ENCODE measurements around the gene PRPF31.

Gene PRPF31

GRCh38 chr19:54133957-54134590, 18.5 kb downstream of the PRPF31 start:
- H3K4me3 ChIP-seq (ENCODE audit: low read depth in 1 of 2, low read length in 2 of 2): no peak overlapping the region
- H3K36me3 ChIP-seq (ENCODE audit: insufficient read depth, low read length): peaks cover 32% of the 10 kb centered on the region
- H4K20me1 ChIP-seq (ENCODE audit: insufficient read depth, low read length): peaks cover 21% of the 10 kb centered on the region
- ATAC-seq (ENCODE audit: insufficient read depth, low read depth) (no peak), DNase-seq (no peak)
- H3K27me3 ChIP-seq (ENCODE audit: insufficient read depth, low read length, poor library complexity): no peaks in the 10 kb centered on the region
- peaks cover 21% of the 10 kb centered on the region for H3K4me1 ChIP-seq (ENCODE audit: insufficient read depth, low read length)
- peaks cover 15% of the 10 kb centered on the region for H3K79me2 ChIP-seq (ENCODE audit: insufficient read depth, low read length)
- no peak for TF ChIP-seq EZH2 (IDR thresholded peaks at IDR 0.05; ENCODE audit: borderline replicate concordance, low read depth, low read length, severe bottlenecking)
- no peak for TF ChIP-seq CTCF (IDR thresholded peaks at IDR 0.05; ENCODE audit: borderline replicate concordance, extremely low read depth, low read length, poor library complexity, severe bottlenecking)
- no peak overlapping the region for H3K27ac ChIP-seq (ENCODE audit: low read length)
- no peaks in the 10 kb centered on the region for H3K9me3 ChIP-seq (ENCODE audit: insufficient read depth, low read length, severe bottlenecking)
- H3K9ac ChIP-seq (ENCODE audit: low read depth, low read length): no peak overlapping the region
- H3K4me2 ChIP-seq (ENCODE audit: insufficient read depth, low read length): no peak overlapping the region
- H2AFZ ChIP-seq (ENCODE audit: low read depth, low read length): no peak overlapping the region

GRCh38 chr19:54136086-54136863, 20.7 kb downstream of the PRPF31 start:
- peaks cover 37% of the 10 kb centered on the region for H3K79me2 ChIP-seq (ENCODE audit: insufficient read depth, low read length)
- peak overlapping the region; percentile 97 for H3K4me2 ChIP-seq (ENCODE audit: insufficient read depth, low read length)
- TF ChIP-seq CTCF (IDR thresholded peaks at IDR 0.05; ENCODE audit: borderline replicate concordance, extremely low read depth, low read length, poor library complexity, severe bottlenecking) (no peak), EZH2 (IDR thresholded peaks at IDR 0.05; ENCODE audit: borderline replicate concordance, low read depth, low read length, severe bottlenecking) (no peak)
- peak overlapping the region; percentile 70 for H3K27ac ChIP-seq (ENCODE audit: low read length)
- no peak for DNase-seq
- H2AFZ ChIP-seq (ENCODE audit: low read depth, low read length): peak overlapping the region; percentile 88
- peak overlapping the region; percentile 17 to 73; a peak in 3 of 4 replicates for H3K4me3 ChIP-seq (ENCODE audit: low read depth in 1 of 2, low read length in 2 of 2)
- H3K9ac ChIP-seq (ENCODE audit: low read depth, low read length): peak overlapping the region; percentile 51
- H3K27me3 ChIP-seq (ENCODE audit: insufficient read depth, low read length, poor library complexity): no peaks in the 10 kb centered on the region
- H3K4me1 ChIP-seq (ENCODE audit: insufficient read depth, low read length): peaks cover 40% of the 10 kb centered on the region
- H4K20me1 ChIP-seq (ENCODE audit: insufficient read depth, low read length): peaks cover 39% of the 10 kb centered on the region
- H3K9me3 ChIP-seq (ENCODE audit: insufficient read depth, low read length, severe bottlenecking): no peaks in the 10 kb centered on the region
- peaks cover 37% of the 10 kb centered on the region for H3K36me3 ChIP-seq (ENCODE audit: insufficient read depth, low read length)
- ATAC-seq (ENCODE audit: insufficient read depth, low read depth): no peak

GRCh38 chr19:54136864-54137698, 21.5 kb downstream of the PRPF31 start:
- Histone ChIP-seq H3K4me1 (ENCODE audit: insufficient read depth, low read length) (peaks cover 40% of the 10 kb centered on the region), H4K20me1 (ENCODE audit: insufficient read depth, low read length) (peaks cover 47% of the 10 kb centered on the region), H3K79me2 (ENCODE audit: insufficient read depth, low read length) (peaks cover 45% of the 10 kb centered on the region), H3K27me3 (ENCODE audit: insufficient read depth, low read length, poor library complexity) (no peaks in the 10 kb centered on the region), H3K36me3 (ENCODE audit: insufficient read depth, low read length) (peaks cover 37% of the 10 kb centered on the region), H3K27ac (ENCODE audit: low read length) (peak overlapping the region; percentile 70), H3K9me3 (ENCODE audit: insufficient read depth, low read length, severe bottlenecking) (no peaks in the 10 kb centered on the region), H3K4me2 (ENCODE audit: insufficient read depth, low read length) (peak overlapping the region; percentile 97), H3K4me3 (ENCODE audit: low read depth in 1 of 2, low read length in 2 of 2) (peak overlapping the region; percentile 17 to 75; a peak in 3 of 4 replicates), H2AFZ (ENCODE audit: low read depth, low read length) (peak overlapping the region; percentile 88), H3K9ac (ENCODE audit: low read depth, low read length) (peak overlapping the region; percentile 98)
- DNase-seq: peak; percentile 100
- TF ChIP-seq CTCF (IDR thresholded peaks at IDR 0.05; ENCODE audit: borderline replicate concordance, extremely low read depth, low read length, poor library complexity, severe bottlenecking) (no peak), EZH2 (IDR thresholded peaks at IDR 0.05; ENCODE audit: borderline replicate concordance, low read depth, low read length, severe bottlenecking) (no peak)
- peak; percentile 84 for ATAC-seq (ENCODE audit: insufficient read depth, low read depth)
